Gastrocnemius medialis (tissue), 4 donors: Measurements from ENCODE around the gene IL21R.

ENCODE experiments used
- POLR2A ChIP-seq, 2 donors: fragments of 450-650 bp; IDR thresholded peaks; one replicate each; pipeline ENCODE4 v1.6.1; 2017; ENCODE audit warnings: antibody characterized with exemption in 2 of 2, mild to moderate bottlenecking in 2 of 2, moderate library complexity in 2 of 2
- TF ChIP-seq, protein P1 (sequence below), 5 experiments: fragments of 450-650 bp in 3 of 5; fragments of 200-600 bp in 2 of 5; sonication (generic) in 2 of 5; IDR thresholded peaks in 4 of 5; conservative IDR thresholded peaks in 1 of 5; 1 replicate in 4 of 5; 2 replicates in 1 of 5; pipeline ENCODE4 v1.5.1; 2016 to 2019; ENCODE audit warnings: antibody characterized with exemption in 5 of 5, mild to moderate bottlenecking in 3 of 5, moderate library complexity in 3 of 5

DNA sequence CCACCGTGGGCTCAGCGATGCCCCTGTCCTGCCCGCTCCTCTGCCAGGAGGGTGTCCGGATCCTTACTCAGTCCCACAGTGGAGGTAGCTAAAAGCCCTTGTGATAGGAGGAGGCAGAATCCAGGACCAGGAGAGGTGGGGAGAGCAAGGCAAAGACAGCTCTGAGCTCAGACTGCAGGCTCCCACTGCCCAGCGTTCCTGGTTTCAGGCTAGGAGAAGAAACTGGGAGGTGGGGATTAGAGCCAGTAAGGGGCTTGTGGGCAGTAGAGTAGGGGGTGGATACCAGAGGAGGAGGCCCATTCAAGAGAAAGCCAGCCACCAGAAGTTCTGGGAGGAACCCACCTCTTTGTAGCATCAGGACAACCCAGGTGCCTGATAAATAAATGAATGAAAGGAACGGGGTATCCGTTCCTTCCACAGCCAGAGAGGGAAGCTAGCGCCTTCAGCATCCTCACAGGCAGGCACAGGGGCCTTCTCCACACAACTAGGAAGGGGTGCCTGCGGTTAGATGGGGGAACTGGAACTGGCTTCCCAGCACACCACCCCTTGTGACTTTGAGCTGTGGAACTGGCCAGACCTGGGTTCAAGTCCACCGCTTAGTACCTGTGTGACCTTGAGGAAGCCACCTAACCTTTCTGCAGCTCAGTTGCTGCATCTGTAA is 2.3 kb downstream of the IL21R start:
- TF ChIP-seq, protein P1, sequence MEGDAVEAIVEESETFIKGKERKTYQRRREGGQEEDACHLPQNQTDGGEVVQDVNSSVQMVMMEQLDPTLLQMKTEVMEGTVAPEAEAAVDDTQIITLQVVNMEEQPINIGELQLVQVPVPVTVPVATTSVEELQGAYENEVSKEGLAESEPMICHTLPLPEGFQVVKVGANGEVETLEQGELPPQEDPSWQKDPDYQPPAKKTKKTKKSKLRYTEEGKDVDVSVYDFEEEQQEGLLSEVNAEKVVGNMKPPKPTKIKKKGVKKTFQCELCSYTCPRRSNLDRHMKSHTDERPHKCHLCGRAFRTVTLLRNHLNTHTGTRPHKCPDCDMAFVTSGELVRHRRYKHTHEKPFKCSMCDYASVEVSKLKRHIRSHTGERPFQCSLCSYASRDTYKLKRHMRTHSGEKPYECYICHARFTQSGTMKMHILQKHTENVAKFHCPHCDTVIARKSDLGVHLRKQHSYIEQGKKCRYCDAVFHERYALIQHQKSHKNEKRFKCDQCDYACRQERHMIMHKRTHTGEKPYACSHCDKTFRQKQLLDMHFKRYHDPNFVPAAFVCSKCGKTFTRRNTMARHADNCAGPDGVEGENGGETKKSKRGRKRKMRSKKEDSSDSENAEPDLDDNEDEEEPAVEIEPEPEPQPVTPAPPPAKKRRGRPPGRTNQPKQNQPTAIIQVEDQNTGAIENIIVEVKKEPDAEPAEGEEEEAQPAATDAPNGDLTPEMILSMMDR (IDR thresholded peaks at IDR 0.05 in 4 of 5, conservative IDR thresholded peaks at IDR 0.05 in 1 of 5) = no peak
- TF ChIP-seq POLR2A (IDR thresholded peaks at IDR 0.05) = no peak
